Gastroesophageal sphincter (tissue), 3 donors: Measurements from ENCODE around the gene PPIL4.

Experiments used
- CTCF ChIP-seq, 4 experiments: fragments of 200-600 bp in 2 of 4; fragments of 450-650 bp in 2 of 4; sonication (generic) in 1 of 4; IDR thresholded peaks; one replicate each; pipeline ENCODE4 v1.5.1; 2017 to 2019; ENCODE audit warnings: antibody characterized with exemption in 4 of 4, mild to moderate bottlenecking in 2 of 4, moderate library complexity in 2 of 4
- POLR2A ChIP-seq, 2 donors: fragments of 450-650 bp; IDR thresholded peaks; one replicate each; pipeline ENCODE4 v1.6.1; 2017; ENCODE audit warnings: antibody characterized with exemption in 2 of 2, mild to moderate bottlenecking in 2 of 2, moderate library complexity in 1 of 2
- POLR2AphosphoS5 ChIP-seq: sonication (generic); formaldehyde crosslinking; IDR thresholded peaks from one replicate; pipeline ENCODE4 v1.6.1; 2017; ENCODE audit warnings: antibody characterized with exemption

GRCh38 chr6:149473080-149474052 is 72.5 kb downstream of the PPIL4 start:
- TF ChIP-seq CTCF (IDR thresholded peaks at IDR 0.05) (no peak), POLR2AphosphoS5 (no peak), POLR2A (IDR thresholded peaks at IDR 0.05) (no peak)
